ENCODE results near the gene FAM167B. TPM values are rescaled to one million over a fixed set of nuclear protein-coding genes. Genes with fewer than 3 reads are reported as not detected.

FAM167B gene
- total RNA-seq, 2 experiments from 2014 or later, result 1.6 to 1.8 TPM

GRCh38 chr1:32215629-32216480 is 31.2 kb upstream of the FAM167B start:
- TF ChIP-seq CTCF (conservative IDR thresholded peaks at IDR 0.05; ENCODE audit: low read length), result peak; percentile 95
- TF ChIP-seq EZH2phosphoT487 (IDR thresholded peaks at IDR 0.05; ENCODE audit: borderline replicate concordance, low read depth, low read length), result no peak
- Histone ChIP-seq H4K20me1 (ENCODE audit: insufficient read depth, low read length) (no peaks in the 10 kb centered on the region), H3K36me3 (ENCODE audit: insufficient read depth, low read length) (no peaks in the 10 kb centered on the region; the same call in 1 of the 2 replicates), H3K4me2 (ENCODE audit: low read length) (no peak overlapping the region), H3K79me2 (ENCODE audit: insufficient read depth, low read depth, low read length) (no peaks in the 10 kb centered on the region), H3K9me2 (ENCODE audit: insufficient read depth, low read length) (no peaks in the 10 kb centered on the region), H3K4me1 (ENCODE audit: insufficient read depth, low read length, poor library complexity, severe bottlenecking) (peaks cover 11% of the 10 kb centered on the region), H3K9me3 (ENCODE audit: low read length) (no peaks in the 10 kb centered on the region), H3K27ac (ENCODE audit: low read depth, low read length, poor library complexity, severe bottlenecking) (no peak overlapping the region), H2AFZ (ENCODE audit: low read length) (no peak overlapping the region), H3K4me3 (ENCODE audit: low read depth, low read length, poor library complexity, severe bottlenecking) (no peak overlapping the region)
- DNase-seq (ENCODE audit: low spot score), result peak; percentile 81
- no TSS peak for BruUV-seq (replicated peaks)
- intact Hi-C loops (cut with micrococcal nuclease; ENCODE audit: unreplicated experiment), result loop anchor here (1.0 to 2.0 kb wide), 5 partner anchors 33 to 198 kb away; no protein-coding TSS in a partner anchor
- CTCF ChIA-PET (ENCODE audit: unreplicated experiment), result interaction anchor here (1.0 to 2.1 kb wide), 6 partner anchors 10 to 154 kb away, joined by 4 to 10 read pairs (median 7); partner anchors contain the start of genes IQCC and LCK
- POLR2A ChIA-PET, result interaction anchor here (0.7 to 1.8 kb wide), 8 partner anchors 10 to 179 kb away, joined by 3 to 10 read pairs (median 6); partner anchors contain the start of genes BSDC1 and IQCC

- Histone ChIP-seq H4K20me1 (ENCODE audit: insufficient read depth, low read length) (no peaks in the 10 kb centered on the region), H3K79me2 (ENCODE audit: insufficient read depth, low read depth, low read length) (no peaks in the 10 kb centered on the region), H3K9me2 (ENCODE audit: insufficient read depth, low read length) (no peaks in the 10 kb centered on the region), H3K27ac (ENCODE audit: low read depth, low read length, poor library complexity, severe bottlenecking) (no peak overlapping the region), H2AFZ (ENCODE audit: low read length) (no peak overlapping the region), H3K4me1 (ENCODE audit: insufficient read depth, low read length, poor library complexity, severe bottlenecking) (peaks cover 18% of the 10 kb centered on the region), H3K4me2 (ENCODE audit: low read length) (no peak overlapping the region), H3K9me3 (ENCODE audit: low read length) (no peaks in the 10 kb centered on the region), H3K36me3 (ENCODE audit: insufficient read depth, low read length) (no peaks in the 10 kb centered on the region; the same call in 1 of the 2 replicates), H3K4me3 (ENCODE audit: low read depth, low read length, poor library complexity, severe bottlenecking) (no peak overlapping the region)
- TF ChIP-seq EZH2phosphoT487 (IDR thresholded peaks at IDR 0.05; ENCODE audit: borderline replicate concordance, low read depth, low read length) (no peak), CTCF (conservative IDR thresholded peaks at IDR 0.05; ENCODE audit: low read length) (no peak)
- DNase-seq (ENCODE audit: low spot score), result no peak
- BruUV-seq (replicated peaks), result no TSS peak
- intact Hi-C loops (cut with micrococcal nuclease; ENCODE audit: unreplicated experiment), result no loop called here
- ChIA-PET POLR2A (interaction anchor here (0.5 to 1.8 kb wide), 6 partner anchors 11 to 106 kb away, joined by 3 to 10 read pairs (median 5); partner anchors contain the start of gene IQCC), CTCF (ENCODE audit: unreplicated experiment) (interaction anchor here (0.7 to 2.1 kb wide), 5 partner anchors 11 to 105 kb away, joined by 3 to 10 read pairs (median 8); partner anchors contain the start of gene IQCC)
Observed at GRCh38 chr1:32216566-32216965, 30.5 kb upstream of the FAM167B start.
